Left lung (tissue), 10 donors: ENCODE results near the gene HOMER2. TPM values are rescaled to one million over a fixed set of nuclear protein-coding genes. Genes with fewer than 3 reads are reported as not detected.

Experiments used
- ATAC-seq: fragments of 200-7000 bp; cut with Tn5 transposase; one replicate; pipeline ENCODE4 v1.9.1; 2020; ENCODE audit warnings: moderate library complexity
- DNase-seq, 4 donors: peaks; one replicate each; pipeline ENCODE4 v3.0.0-alpha.2; 2013 to 2020
- H3K27ac ChIP-seq, 2 donors: fragments of 200-600 bp; sonication (generic) in 1 of 2; one replicate each; pipeline versions ENCODE4 v1.5.0 to v1.8.0; 2020 to 2021
- H3K27me3 ChIP-seq, 2 donors: fragments of 200-600 bp; sonication (generic) in 1 of 2; one replicate each; pipeline versions ENCODE4 v1.5.0 to v1.8.0; 2020 to 2021
- H3K36me3 ChIP-seq, 2 donors: fragments of 200-600 bp; sonication (generic) in 1 of 2; one replicate each; pipeline versions ENCODE4 v1.5.0 to v1.8.0; 2020 to 2021
- H3K4me1 ChIP-seq, 2 donors: fragments of 200-600 bp; one replicate each; pipeline ENCODE4 v1.8.0; 2021
- H3K4me3 ChIP-seq, 2 donors: fragments of 200-600 bp; sonication (generic) in 1 of 2; one replicate each; pipeline versions ENCODE4 v1.5.0 to v1.8.0; 2020 to 2021; ENCODE audit warnings: mild to moderate bottlenecking in 1 of 2
- H3K9me3 ChIP-seq, 2 donors: fragments of 200-600 bp; sonication (generic) in 1 of 2; one replicate each; pipeline versions ENCODE4 v1.5.0 to v1.8.0; 2020 to 2021
- CTCF ChIP-seq, 2 donors: fragments of 200-600 bp; sonication (generic) in 1 of 2; IDR thresholded peaks; one replicate each; pipeline versions ENCODE4 v1.5.0 to v1.8.0; 2021; ENCODE audit warnings: antibody characterized with exemption in 2 of 2
- intact Hi-C, 2 donors: fragments of 100-400 bp; cut with DNase I; formaldehyde crosslinking; loops; one replicate each; pipeline versions ENCODE4 v1.11.2 to v1.14.2; 2022
- polyA plus RNA-seq, 6 donors: library from polyadenylated mRNA; unstranded; fragments of 120-200 nt; gene quantifications; one replicate each; pipeline ENCODE4 v1.2.1, GENCODE V29; 2013; ENCODE audit not compliant: insufficient read length in 6 of 6
- total RNA-seq, 2 donors: library from RNA; stranded (reverse); fragmentation: NEBNext Ultra II Directional; extraction: Animal tissue kit (Norgen Biotek cat#: 25700); gene quantifications; one replicate each; pipeline ENCODE4 v1.2.1, GENCODE V29; 2021
- donor health status: DM: no; HTN: yes; CAD: no.
- donor health status: DM: no; HTN: no; CAD: no.

Gene HOMER2
- total and polyA plus RNA-seq, 8 donors, result 17.3 to 22.4 (median 19.0) TPM

DNA sequence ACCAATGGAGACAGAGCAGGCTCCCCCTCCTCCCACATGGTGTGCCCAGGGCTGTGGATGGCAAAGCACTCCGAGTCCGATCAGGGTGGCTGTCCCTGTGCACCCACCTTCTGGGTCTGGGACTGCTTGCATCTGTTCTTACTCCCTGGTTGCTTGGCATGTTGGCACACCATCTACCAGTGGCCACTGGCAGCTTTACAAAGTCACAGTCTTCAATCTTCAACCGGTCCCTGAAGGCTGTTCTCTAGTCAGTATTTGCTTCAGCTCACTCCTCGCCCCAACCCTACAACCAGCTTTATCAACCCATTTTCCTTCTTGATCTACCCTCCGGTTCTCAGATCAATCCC lies 14.8 kb downstream of the HOMER2 start:
- ATAC-seq (no peak), DNase-seq (no peak)
- Histone ChIP-seq H3K36me3 (no peaks in the 10 kb centered on the region), H3K27me3 (no peaks in the 10 kb centered on the region), H3K27ac (no peak overlapping the region), H3K4me3 (no peak overlapping the region), H3K4me1 (no peaks in the 10 kb centered on the region), H3K9me3 (no peaks in the 10 kb centered on the region)
- intact Hi-C loops, result no loop called here
- no peak for TF ChIP-seq CTCF (IDR thresholded peaks at IDR 0.05)

DNA sequence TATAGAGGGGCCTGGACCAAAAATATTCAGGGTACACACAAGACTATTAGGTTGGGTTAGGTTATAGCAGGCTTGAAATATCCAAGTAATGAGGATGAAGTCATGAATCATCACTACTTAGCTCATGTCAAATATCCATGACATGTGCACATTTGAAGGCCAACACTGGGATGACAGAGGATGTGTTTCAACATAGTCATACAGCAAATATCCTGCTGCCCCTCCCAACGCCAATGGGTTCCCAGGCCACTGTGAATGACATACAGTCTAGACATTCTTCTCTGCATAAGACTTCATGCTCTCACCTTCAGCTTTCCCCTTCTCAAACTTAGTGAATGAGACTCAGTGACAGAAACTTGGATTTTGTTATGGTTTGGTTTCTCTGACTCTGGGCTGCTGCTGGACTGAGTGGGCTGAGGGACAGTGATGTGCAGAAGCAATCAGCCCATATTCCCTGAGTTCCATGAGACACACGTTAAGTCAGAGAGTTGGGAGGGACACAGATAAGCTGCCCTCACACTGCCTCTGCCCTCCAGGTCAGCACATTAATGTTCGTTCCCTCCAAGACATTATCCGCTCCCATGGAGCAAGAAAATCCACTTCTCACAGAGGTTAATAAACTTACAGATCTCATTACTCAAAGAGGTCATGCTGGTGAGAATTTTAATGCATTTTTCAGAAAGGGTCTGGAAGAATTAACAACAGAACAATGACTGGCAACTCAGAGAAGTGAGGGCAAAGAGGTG lies 15.4 kb downstream of the HOMER2 start:
- TF ChIP-seq CTCF (IDR thresholded peaks at IDR 0.05), result no peak
- ATAC-seq (no peak), DNase-seq (no peak)

DNA sequence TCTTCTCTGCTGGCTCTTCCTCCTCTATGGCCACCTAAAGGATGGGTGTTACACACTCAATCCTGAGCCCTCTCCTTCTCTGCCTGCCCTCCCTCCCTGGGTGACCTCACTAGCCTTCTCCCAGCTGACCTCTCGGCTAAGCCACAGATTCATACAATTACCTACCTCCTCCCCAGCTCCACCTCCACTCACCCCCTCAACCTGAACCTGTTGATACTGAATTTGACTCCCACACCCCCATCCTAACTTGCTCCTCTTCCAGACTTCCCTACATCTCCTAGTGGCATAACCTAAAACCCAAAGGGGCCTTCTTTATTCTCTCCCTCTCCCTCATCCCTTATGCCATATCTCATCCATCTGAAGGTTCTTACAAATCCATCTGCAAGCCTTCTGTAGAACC lies 17.1 kb downstream of the HOMER2 start:
- no peak overlapping the region for H3K4me3 ChIP-seq
- DNase-seq, result no peak
- H3K36me3 ChIP-seq, result no peaks in the 10 kb centered on the region
- ATAC-seq, result no peak
- no peaks in the 10 kb centered on the region for H3K9me3 ChIP-seq
- intact Hi-C loops, result no loop called here
- no peaks in the 10 kb centered on the region for H3K27me3 ChIP-seq
- no peaks in the 10 kb centered on the region for H3K4me1 ChIP-seq
- no peak for TF ChIP-seq CTCF (IDR thresholded peaks at IDR 0.05)
- no peak overlapping the region for H3K27ac ChIP-seq

More for the DNA sequence above, 15.4 kb downstream of the HOMER2 start:
- H3K27me3 ChIP-seq, result no peaks in the 10 kb centered on the region
- H3K27ac ChIP-seq, result no peak overlapping the region
- no peak overlapping the region for H3K4me3 ChIP-seq
- H3K9me3 ChIP-seq, result no peaks in the 10 kb centered on the region
- intact Hi-C loops, result no loop called here
- H3K4me1 ChIP-seq, result no peaks in the 10 kb centered on the region
- no peaks in the 10 kb centered on the region for H3K36me3 ChIP-seq

DNA sequence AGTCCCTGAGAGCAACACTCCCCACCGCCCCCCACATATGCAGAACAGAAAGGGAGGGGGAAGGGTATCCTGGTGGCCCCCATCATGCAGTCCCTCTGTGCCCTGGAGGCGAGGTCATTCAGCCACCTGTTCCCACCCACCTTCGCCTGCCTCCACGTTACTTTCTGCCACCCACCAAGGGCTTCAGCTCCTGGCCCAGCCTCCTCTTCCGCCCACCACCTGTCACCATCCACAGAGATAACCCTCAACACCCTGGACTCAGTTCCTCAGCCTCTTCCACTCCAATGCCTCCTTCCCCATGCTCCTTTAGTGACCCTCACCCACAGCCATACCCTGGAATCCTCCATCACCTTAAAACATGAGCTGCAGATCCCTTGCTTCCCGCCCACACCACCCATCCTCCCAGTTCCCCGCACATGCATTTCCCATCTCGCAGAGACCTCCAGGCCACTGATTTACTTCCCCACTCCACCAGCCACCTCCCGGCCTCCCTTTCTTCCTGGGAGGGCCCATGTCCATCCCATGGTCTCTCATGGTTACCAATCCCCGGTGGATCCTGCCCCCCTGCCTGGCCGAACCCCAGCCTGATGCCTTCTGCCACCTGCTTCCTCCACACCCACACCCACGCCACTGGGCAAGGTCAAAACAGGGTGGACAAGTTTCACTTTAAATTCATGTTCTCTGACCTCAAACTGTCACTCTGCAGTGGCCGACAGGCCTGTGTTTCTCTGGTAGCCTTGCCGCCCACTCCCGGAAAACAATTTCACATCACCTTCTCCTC lies 18.2 kb downstream of the HOMER2 start:
- DNase-seq (no peak), ATAC-seq (no peak)
- intact Hi-C loops, result no loop called here
- H3K27me3 ChIP-seq, result no peaks in the 10 kb centered on the region
- no peaks in the 10 kb centered on the region for H3K9me3 ChIP-seq
- no peak overlapping the region for H3K27ac ChIP-seq
- no peaks in the 10 kb centered on the region for H3K4me1 ChIP-seq
- H3K36me3 ChIP-seq, result no peaks in the 10 kb centered on the region
- no peak for TF ChIP-seq CTCF (IDR thresholded peaks at IDR 0.05)
- H3K4me3 ChIP-seq, result no peak overlapping the region

- intact Hi-C loops, result no loop called here
- Histone ChIP-seq H3K4me3 (no peak overlapping the region), H3K36me3 (no peaks in the 10 kb centered on the region), H3K4me1 (no peaks in the 10 kb centered on the region), H3K27ac (no peak overlapping the region), H3K27me3 (no peaks in the 10 kb centered on the region), H3K9me3 (no peaks in the 10 kb centered on the region)
- no peak for DNase-seq
- no peak for ATAC-seq
- TF ChIP-seq CTCF (IDR thresholded peaks at IDR 0.05), result no peak
These were observed 18.9 kb downstream of the HOMER2 start for GRCh38 chr15:82933576-82933975.
